ENCODE results near the gene ZNF646. TPM values are rescaled to one million over a fixed set of nuclear protein-coding genes. Genes with fewer than 3 reads are reported as not detected.
A peak's percentile ranks its signal among the peaks of the same experiment; 100 is the strongest.

ZNF646 gene
- total RNA-seq, 1 donor from 2014 or later: 32.6 TPM

- peak overlapping the region; percentile 85 for H3K4me3 Mint-ChIP-seq (ENCODE audit: low read depth)
- H3K27me3 Mint-ChIP-seq: no peaks in the 10 kb centered on the region
- peaks cover 11% of the 10 kb centered on the region for H3K4me1 Mint-ChIP-seq (ENCODE audit: low read depth)
- peak overlapping the region; percentile 96 for H3K27ac Mint-ChIP-seq
- TF ChIP-seq CTCF (IDR thresholded peaks at IDR 0.05; ENCODE audit: unreplicated experiment): no peak
- no peak for DNase-seq (ENCODE audit: low spot score, unreplicated experiment)
- H3K36me3 Mint-ChIP-seq (ENCODE audit: insufficient read depth): peaks cover 13% of the 10 kb centered on the region
- no peaks in the 10 kb centered on the region for H3K9me3 Mint-ChIP-seq (ENCODE audit: low read depth)
These were observed 44.3 kb downstream of the ZNF646 start for GRCh38 chr16:31118223-31119155.

DNA sequence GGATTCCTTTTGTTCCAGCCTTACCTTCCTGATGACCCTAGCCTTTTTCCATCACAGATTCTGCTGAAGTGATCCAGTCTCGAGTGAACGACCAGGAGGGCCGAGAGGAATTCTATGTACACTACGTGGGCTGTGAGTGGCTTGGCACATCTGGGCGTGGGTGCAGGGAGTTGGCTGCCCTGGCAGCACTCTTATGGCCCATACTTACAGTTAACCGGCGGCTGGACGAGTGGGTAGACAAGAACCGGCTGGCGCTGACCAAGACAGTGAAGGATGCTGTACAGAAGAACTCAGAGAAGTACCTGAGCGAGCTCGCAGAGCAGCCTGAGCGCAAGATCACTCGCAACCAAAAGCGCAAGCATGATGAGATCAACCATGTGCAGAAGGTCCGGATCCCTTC lies 45.9 kb downstream of the ZNF646 start:
- Mint-ChIP-seq H3K9me3 (ENCODE audit: low read depth) (no peaks in the 10 kb centered on the region), H3K4me3 (ENCODE audit: low read depth) (no peak overlapping the region), H3K27ac (no peak overlapping the region), H3K36me3 (ENCODE audit: insufficient read depth) (peaks cover 13% of the 10 kb centered on the region), H3K4me1 (ENCODE audit: low read depth) (peaks cover 11% of the 10 kb centered on the region), H3K27me3 (no peaks in the 10 kb centered on the region)
- no peak for TF ChIP-seq CTCF (IDR thresholded peaks at IDR 0.05; ENCODE audit: unreplicated experiment)
- no peak for DNase-seq (ENCODE audit: low spot score, unreplicated experiment)

- TF ChIP-seq CTCF (IDR thresholded peaks at IDR 0.05; ENCODE audit: unreplicated experiment): no peak
- Mint-ChIP-seq H3K36me3 (ENCODE audit: insufficient read depth) (peaks cover 13% of the 10 kb centered on the region), H3K9me3 (ENCODE audit: low read depth) (no peaks in the 10 kb centered on the region), H3K4me1 (ENCODE audit: low read depth) (peaks cover 6% of the 10 kb centered on the region), H3K4me3 (ENCODE audit: low read depth) (no peak overlapping the region), H3K27me3 (no peaks in the 10 kb centered on the region), H3K27ac (peak overlapping the region; percentile 60)
- no peak for DNase-seq (ENCODE audit: low spot score, unreplicated experiment)
These were observed 51.6 kb downstream of the ZNF646 start for GRCh38 chr16:31125844-31126243.

DNA sequence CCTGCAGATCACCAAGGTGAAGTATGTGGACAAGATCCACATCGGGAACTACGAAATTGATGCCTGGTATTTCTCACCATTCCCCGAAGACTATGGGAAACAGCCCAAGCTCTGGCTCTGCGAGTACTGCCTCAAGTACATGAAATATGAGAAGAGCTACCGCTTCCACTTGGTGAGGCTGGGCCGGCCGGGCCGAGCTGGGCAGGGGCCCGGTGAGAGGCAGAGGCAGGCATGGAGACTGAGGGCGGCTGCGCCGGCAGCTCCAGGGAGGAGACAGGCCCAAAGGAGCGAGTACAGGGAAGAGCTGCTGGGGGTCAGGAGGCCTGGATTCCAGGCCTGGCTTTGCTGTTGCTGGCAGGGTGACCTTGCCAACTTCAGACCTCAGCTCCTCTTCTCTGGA lies 53.0 kb downstream of the ZNF646 start:
- H3K27ac Mint-ChIP-seq: no peak overlapping the region
- no peak overlapping the region for H3K4me3 Mint-ChIP-seq (ENCODE audit: low read depth)
- H3K9me3 Mint-ChIP-seq (ENCODE audit: low read depth): no peaks in the 10 kb centered on the region
- no peaks in the 10 kb centered on the region for H3K27me3 Mint-ChIP-seq
- peaks cover 13% of the 10 kb centered on the region for H3K36me3 Mint-ChIP-seq (ENCODE audit: insufficient read depth)
- H3K4me1 Mint-ChIP-seq (ENCODE audit: low read depth): peaks cover 15% of the 10 kb centered on the region
- no peak for DNase-seq (ENCODE audit: low spot score, unreplicated experiment)
- TF ChIP-seq CTCF (IDR thresholded peaks at IDR 0.05; ENCODE audit: unreplicated experiment): no peak

DNA sequence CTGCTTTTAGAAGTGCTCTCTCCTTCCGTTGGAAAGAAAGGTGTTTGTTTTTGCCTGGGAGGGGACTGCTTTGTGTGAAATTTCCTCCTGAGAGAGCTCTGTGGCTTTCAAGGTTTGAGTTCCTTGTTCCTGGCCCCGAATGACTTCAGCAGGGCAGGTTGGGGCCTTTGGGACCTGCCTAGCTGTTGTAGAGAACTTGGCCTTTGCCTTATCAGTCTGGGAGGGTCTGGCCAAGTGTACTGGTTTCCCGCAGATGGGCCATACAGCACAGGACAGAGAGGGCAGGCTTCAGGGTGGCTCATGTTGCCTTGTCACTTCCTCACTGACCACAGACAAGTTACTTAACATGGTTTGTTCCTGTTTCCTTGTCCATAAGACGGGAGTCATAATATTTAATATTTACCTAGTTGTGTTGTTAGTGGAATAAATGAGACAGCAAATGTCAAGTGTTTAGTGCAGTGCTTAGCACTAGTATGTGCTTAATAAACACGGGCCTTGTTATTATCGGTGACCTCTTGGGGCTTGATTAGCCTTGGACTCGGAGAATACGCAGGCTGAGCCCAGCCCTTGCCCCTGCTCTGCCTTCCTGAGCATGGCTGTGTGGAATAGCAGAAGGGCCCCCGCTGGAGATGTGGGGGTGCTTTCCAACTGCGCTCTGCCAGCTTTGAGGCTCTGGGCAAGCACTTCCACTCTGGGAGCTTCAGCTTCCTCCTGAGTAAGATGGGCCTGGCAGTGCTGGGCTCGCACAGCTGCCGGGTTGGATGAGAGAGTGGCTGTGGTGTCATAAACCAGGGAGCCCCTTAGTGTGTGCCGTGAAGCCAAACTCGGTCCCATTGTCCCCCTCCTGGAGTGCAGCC lies 54.7 kb downstream of the ZNF646 start:
- peaks cover 27% of the 10 kb centered on the region for H3K4me1 Mint-ChIP-seq (ENCODE audit: low read depth)
- TF ChIP-seq CTCF (IDR thresholded peaks at IDR 0.05; ENCODE audit: unreplicated experiment): no peak
- H3K9me3 Mint-ChIP-seq (ENCODE audit: low read depth): no peaks in the 10 kb centered on the region
- H3K4me3 Mint-ChIP-seq (ENCODE audit: low read depth): no peak overlapping the region
- H3K27ac Mint-ChIP-seq: peak overlapping the region; percentile 71
- H3K36me3 Mint-ChIP-seq (ENCODE audit: insufficient read depth): peaks cover 18% of the 10 kb centered on the region
- no peaks in the 10 kb centered on the region for H3K27me3 Mint-ChIP-seq
- DNase-seq (ENCODE audit: low spot score, unreplicated experiment): no peak

All from progenitor cell of endocrine pancreas (in vitro differentiated cells).